Lower leg skin (tissue), 3 donors: ENCODE results near the gene ALDH18A1.

Experiments used
- CTCF ChIP-seq, 3 donors: fragments of 450-650 bp; IDR thresholded peaks; one replicate each; pipeline ENCODE4 v1.5.1; 2016; ENCODE audit warnings: antibody characterized with exemption in 3 of 3, mild to moderate bottlenecking in 3 of 3, moderate library complexity in 2 of 3
- POLR2A ChIP-seq, 2 donors: fragments of 450-650 bp; IDR thresholded peaks; one replicate each; pipeline ENCODE4 v1.6.1; 2016 to 2017; ENCODE audit warnings: antibody characterized with exemption in 2 of 2, mild to moderate bottlenecking in 1 of 2, moderate library complexity in 1 of 2

- TF ChIP-seq POLR2A (IDR thresholded peaks at IDR 0.05) (no peak), CTCF (IDR thresholded peaks at IDR 0.05) (no peak)
Observed at GRCh38 chr10:95655571-95656290, 780 bp downstream of the ALDH18A1 start.
